Dermis microvascular lymphatic vessel endothelial cell (primary cell): ENCODE results near the gene CAB39L. TPM values are rescaled to one million over a fixed set of nuclear protein-coding genes. Genes with fewer than 3 reads are reported as not detected.

Source experiments
- DNase-seq, 2 donors: peaks; one replicate each; pipeline versions ENCODE4 v3.0.0 to v3.0.0-alpha.2; 2010; ENCODE audit warnings: low read depth in 2 of 2
- total RNA-seq: library from RNA; depleted of rRNA; stranded (reverse); fragments of >200 nt; gene quantifications from 2 replicates; pipeline ENCODE4 v1.2.1, GENCODE V29; 2014

CAB39L gene
- total RNA-seq, 1 donor from 2014 or later, result 5.3 TPM

GRCh38 chr13:49400755-49401659 lies 42.9 kb downstream of the CAB39L start:
- DNase-seq, result no peak

DNA sequence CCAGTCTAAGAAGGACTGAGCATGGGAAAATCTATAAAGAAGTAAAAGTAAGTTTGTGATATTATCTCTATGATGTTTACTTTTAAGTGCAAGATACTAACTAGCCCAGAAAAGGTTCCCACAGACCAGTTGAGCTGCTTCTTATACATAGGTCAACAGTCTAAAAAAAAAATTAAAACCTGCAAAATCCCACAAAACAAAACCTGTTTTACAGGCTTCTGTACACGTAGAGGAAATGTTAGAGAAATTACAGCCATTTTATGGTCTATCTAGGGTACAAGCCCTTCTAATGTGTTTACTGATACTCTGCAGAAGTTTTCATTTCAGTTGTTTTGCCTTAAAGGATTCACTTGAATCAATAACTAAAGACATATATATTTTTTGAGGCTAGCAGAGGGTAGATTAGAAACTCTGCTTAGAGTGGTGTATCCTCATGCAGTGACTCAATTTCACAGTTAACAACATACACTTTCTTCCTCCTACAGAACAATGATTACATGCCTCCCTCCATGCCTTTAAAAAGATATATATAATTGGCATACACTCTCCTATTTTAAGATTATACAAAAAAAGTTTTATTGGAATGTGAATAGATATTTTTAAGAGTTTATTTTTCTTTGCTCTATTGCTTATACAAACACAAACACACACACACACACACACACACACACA lies 43.9 kb downstream of the CAB39L start:
- DNase-seq, result no peak

- no peak for DNase-seq
Measured at GRCh38 chr13:49395878-49396380, 47.9 kb downstream of the CAB39L start.

- DNase-seq, result no peak
Measured at GRCh38 chr13:49395451-49395865, 48.4 kb downstream of the CAB39L start.

GRCh38 chr13:49388091-49388635 lies 55.7 kb downstream of the CAB39L start:
- no peak for DNase-seq

DNA sequence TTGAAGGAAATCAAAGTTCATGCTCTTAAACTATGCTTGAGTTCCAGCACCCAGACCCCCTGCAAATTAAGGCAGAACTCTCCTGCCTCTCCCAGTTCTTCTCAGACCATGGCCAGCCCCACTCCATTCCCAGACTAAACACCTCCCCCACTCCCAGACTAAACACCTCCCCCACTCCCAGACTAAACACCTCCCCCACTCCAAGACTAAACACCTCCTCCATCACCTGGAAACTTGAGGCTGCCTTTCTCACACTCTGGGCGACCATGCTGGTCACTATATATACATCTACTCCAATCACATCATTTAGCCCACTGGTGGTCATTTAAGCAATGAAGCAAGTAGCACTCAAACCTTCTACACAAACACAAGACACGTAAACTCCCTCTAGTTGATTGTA lies 57.2 kb downstream of the CAB39L start:
- DNase-seq, result no peak

GRCh38 chr13:49376121-49376520 lies 67.7 kb downstream of the CAB39L start:
- DNase-seq, result no peak

DNA sequence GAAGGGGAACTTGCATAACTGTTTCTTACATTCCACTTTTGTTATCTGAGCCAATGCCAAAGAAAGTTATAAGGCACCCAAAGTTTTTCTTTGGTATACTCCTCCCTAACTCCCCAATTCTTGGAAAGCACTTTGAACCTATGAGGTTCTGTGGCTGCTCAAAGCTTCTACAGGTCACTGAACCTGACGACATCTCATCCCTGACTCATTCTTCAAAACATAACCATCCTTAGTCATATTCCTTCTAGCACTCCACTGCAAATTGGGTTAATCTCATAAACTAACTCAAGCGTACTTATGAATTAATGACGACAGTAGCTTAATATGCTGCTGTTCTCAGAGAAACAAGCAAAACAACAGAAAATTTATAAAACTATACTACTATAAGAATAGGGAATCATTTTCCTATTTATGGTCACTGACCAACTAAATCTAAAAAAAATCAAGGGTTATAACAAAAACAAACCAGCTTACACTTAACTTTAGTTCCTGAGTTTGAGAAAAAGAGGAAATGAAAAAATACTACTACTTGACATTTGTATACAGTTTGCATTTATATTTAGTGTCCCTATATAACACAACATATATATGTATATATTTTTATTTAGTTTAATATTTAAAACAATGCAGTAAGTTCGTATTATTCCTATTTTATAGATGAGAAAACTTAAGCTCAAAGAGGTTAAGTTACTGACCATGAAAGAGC lies 69.1 kb downstream of the CAB39L start:
- DNase-seq, result no peak

GRCh38 chr13:49373716-49374115 lies 70.1 kb downstream of the CAB39L start:
- DNase-seq, result no peak

- DNase-seq, result no peak
Measured at GRCh38 chr13:49371943-49372613, 71.8 kb downstream of the CAB39L start.

GRCh38 chr13:49370371-49370770 lies 73.5 kb downstream of the CAB39L start:
- no peak for DNase-seq

DNA sequence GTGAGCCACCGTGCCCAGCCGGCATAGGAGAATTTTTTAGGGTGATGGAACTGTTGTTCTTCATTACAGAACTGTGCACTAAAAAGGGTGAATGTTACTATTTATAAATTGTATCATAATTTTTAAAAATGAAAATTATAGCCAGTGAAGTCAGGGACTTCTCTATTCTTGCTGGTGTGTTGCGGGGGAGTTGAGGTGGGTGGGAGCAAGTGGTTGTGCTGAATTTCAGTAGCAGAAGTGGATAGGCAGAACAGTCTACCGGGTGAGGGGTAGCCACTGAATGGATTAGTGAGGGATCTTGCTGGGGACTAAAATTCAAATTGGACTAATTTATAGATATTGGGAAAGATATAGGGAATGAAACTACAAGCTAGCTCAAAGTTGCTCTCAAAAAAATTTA lies 74.0 kb downstream of the CAB39L start:
- no peak for DNase-seq

DNA sequence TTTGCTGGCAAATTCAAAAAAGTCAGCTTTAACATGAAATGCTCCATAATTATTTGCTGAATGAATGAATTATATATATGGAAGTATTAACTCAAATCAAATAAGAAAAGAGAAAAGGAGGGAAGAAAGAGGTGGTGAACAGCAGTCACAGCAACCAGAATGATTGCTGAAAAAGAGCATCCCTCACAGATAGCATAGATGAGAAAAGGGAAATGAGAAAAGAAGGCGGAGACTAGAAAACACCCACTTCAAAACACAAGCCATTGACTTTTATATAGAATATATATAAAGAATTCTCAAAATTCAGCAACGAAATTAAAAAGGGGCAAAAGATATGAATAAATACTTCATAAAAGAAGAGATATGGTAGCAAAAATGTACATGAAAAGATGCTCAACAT lies 75.2 kb downstream of the CAB39L start:
- DNase-seq, result no peak

DNA sequence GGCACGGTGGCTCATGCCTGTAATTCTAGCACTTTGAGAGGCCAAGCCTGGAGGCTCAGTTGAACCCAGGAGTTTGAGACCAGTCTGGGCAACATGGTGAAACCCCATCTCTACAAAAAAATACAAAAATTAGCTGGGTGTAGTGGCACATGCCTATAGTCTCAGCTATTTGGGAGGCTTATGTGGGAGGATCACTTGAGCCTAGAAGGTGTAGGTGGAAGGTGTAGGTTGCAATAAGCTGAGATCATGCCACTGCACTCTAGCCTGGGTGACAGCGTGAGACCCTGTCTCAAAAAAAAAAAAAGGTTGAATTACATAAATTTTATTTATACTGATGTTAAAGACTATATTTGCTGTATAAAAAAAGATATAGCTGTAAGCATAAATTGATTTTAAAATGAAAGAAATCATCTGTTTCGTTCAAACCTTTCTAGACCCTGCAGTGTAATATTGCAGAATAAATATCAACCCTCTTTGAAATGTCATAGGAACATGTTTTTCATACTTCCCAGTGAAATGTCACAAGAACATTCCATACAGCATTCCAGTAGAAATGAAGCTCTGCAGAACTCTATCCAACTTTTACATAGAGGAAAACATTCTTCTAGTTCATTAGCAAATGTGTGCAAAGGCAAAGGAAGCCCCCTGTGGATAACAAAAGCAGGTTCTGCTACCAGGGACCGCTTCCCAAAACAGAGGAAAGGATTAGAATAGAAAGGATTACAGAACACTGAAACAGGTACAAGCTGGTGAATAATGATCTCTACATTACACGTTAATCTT lies 76.0 kb downstream of the CAB39L start:
- no peak for DNase-seq

DNA sequence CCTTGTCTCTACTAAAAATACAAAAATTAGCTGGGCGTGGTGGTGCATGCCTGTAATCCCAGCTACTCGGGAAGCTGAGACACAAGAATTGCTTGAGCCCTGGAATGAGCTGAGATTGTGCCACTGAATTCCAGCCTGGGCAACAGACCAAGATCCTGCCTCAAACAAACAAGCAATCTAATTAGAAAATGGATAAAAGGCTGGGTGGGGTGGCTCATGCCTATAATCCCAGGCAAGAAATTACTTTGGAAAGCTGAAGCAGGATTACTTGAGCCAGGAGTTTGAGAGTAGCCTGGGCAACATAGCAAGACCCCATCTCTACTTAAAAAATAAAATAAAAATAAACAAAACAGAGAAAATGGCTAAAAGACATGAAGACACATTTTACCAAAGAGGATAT lies 77.0 kb downstream of the CAB39L start:
- DNase-seq, result no peak

GRCh38 chr13:49357694-49358093 lies 86.2 kb downstream of the CAB39L start:
- no peak for DNase-seq

DNA sequence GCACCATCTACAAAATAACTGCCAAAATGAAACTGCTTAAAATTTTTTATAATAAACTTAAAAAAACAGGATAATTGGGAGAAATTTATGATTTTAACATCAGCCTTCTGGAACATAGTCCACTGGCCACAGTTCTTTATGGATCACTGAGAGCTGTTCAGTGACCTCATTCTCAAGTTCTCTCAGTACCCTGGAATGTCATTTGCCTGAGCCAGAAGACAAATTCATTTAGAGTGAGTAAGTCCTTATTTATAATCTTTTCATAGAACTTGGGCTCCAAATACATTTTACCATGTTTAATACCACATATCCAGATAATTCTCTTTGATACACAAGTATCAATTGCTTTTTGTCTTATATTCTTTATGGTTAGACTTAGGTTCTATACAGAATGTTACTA lies 87.6 kb downstream of the CAB39L start:
- no peak for DNase-seq

GRCh38 chr13:49354719-49355118 lies 89.1 kb downstream of the CAB39L start:
- no peak for DNase-seq

DNA sequence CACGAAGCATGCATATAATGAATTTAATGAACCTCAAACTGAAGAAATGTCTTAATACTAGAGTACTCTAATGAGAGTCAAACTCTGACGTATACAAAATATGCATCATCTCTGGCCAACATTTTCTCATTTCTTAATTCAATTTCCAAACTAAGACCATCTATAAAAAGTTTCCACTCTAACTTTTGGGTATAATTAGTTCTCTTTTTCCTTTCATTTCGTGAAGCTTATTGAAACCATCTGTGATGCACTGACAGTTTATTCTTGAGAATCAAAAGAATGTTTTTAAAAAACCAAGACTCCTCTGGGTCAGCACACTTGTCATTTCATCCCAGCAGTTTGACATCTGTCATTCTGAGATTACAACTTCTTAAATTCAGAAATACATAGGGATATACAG lies 90.0 kb downstream of the CAB39L start:
- no peak for DNase-seq

GRCh38 chr13:49351871-49352270 lies 92.0 kb downstream of the CAB39L start:
- DNase-seq, result no peak
